ENCODE data around the gene NPAS3. TPM values are rescaled to one million over a fixed set of nuclear protein-coding genes. Genes with fewer than 3 reads are reported as not detected.

Gene NPAS3
- total and polyA plus RNA-seq, 4 donors: 0.07 to 0.09 (median 0.08) TPM; not detected in 1

- no peak for DNase-seq (ENCODE audit: low spot score)
- no peaks in the 10 kb centered on the region for H3K36me3 ChIP-seq (ENCODE audit: control insufficient read depth in 4 of 4, insufficient read depth in 3 of 4, low read depth in 1 of 4, low read length in 3 of 4)
- H3K27me3 ChIP-seq (ENCODE audit: control insufficient read depth in 4 of 4, insufficient read depth in 4 of 4, low read length in 3 of 4): peaks cover 0 to 3% (median 0%) of the 10 kb centered on the region in 4 donors
- no peaks in the 10 kb centered on the region for H3K9me3 ChIP-seq (ENCODE audit: control insufficient read depth in 4 of 4, low read length in 3 of 4)
- H3K4me1 ChIP-seq (ENCODE audit: control insufficient read depth in 4 of 4, insufficient read depth in 4 of 4, low read length in 3 of 4): no peaks in the 10 kb centered on the region
- no peak overlapping the region for H3K9ac ChIP-seq (ENCODE audit: low read depth in 1 of 2, low read length in 2 of 2)
- no peak overlapping the region for H3K4me3 ChIP-seq (ENCODE audit: low read depth in 1 of 3, low read length in 3 of 3)
- TF ChIP-seq, protein P1, sequence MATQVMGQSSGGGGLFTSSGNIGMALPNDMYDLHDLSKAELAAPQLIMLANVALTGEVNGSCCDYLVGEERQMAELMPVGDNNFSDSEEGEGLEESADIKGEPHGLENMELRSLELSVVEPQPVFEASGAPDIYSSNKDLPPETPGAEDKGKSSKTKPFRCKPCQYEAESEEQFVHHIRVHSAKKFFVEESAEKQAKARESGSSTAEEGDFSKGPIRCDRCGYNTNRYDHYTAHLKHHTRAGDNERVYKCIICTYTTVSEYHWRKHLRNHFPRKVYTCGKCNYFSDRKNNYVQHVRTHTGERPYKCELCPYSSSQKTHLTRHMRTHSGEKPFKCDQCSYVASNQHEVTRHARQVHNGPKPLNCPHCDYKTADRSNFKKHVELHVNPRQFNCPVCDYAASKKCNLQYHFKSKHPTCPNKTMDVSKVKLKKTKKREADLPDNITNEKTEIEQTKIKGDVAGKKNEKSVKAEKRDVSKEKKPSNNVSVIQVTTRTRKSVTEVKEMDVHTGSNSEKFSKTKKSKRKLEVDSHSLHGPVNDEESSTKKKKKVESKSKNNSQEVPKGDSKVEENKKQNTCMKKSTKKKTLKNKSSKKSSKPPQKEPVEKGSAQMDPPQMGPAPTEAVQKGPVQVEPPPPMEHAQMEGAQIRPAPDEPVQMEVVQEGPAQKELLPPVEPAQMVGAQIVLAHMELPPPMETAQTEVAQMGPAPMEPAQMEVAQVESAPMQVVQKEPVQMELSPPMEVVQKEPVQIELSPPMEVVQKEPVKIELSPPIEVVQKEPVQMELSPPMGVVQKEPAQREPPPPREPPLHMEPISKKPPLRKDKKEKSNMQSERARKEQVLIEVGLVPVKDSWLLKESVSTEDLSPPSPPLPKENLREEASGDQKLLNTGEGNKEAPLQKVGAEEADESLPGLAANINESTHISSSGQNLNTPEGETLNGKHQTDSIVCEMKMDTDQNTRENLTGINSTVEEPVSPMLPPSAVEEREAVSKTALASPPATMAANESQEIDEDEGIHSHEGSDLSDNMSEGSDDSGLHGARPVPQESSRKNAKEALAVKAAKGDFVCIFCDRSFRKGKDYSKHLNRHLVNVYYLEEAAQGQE (IDR thresholded peaks at IDR 0.05): no peak
- TF ChIP-seq JUND (IDR thresholded peaks at IDR 0.05) (no peak), RAD21 (IDR thresholded peaks at IDR 0.05) (no peak), EGR1 (IDR thresholded peaks at IDR 0.05; ENCODE audit: low read depth in 2 of 2) (no peak), RXRA (IDR thresholded peaks at IDR 0.05) (no peak), TAF1 (conservative IDR thresholded peaks at IDR 0.05) (no peak), MAX (IDR thresholded peaks at IDR 0.05) (no peak), CTCF (IDR thresholded peaks at IDR 0.05; ENCODE audit: low read depth, low read length, missing input control) (no peak), SP1 (IDR thresholded peaks at IDR 0.05) (no peak), GABPA (IDR thresholded peaks at IDR 0.05 in 1 of 2, conservative IDR thresholded peaks at IDR 0.05 in 1 of 2) (no peak), HNF4A (conservative IDR thresholded peaks at IDR 0.05) (no peak), HNF4G (IDR thresholded peaks at IDR 0.05) (no peak), FOXA2 (IDR thresholded peaks at IDR 0.05) (no peak), FOXA1 (IDR thresholded peaks at IDR 0.05) (no peak), NR2F2 (IDR thresholded peaks at IDR 0.05) (no peak), YY1 (IDR thresholded peaks at IDR 0.05) (no peak)
- TF ChIP-seq, protein P2, sequence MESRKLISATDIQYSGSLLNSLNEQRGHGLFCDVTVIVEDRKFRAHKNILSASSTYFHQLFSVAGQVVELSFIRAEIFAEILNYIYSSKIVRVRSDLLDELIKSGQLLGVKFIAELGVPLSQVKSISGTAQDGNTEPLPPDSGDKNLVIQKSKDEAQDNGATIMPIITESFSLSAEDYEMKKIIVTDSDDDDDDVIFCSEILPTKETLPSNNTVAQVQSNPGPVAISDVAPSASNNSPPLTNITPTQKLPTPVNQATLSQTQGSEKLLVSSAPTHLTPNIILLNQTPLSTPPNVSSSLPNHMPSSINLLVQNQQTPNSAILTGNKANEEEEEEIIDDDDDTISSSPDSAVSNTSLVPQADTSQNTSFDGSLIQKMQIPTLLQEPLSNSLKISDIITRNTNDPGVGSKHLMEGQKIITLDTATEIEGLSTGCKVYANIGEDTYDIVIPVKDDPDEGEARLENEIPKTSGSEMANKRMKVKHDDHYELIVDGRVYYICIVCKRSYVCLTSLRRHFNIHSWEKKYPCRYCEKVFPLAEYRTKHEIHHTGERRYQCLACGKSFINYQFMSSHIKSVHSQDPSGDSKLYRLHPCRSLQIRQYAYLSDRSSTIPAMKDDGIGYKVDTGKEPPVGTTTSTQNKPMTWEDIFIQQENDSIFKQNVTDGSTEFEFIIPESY (IDR thresholded peaks at IDR 0.05): no peak
- TF ChIP-seq, protein P3, sequence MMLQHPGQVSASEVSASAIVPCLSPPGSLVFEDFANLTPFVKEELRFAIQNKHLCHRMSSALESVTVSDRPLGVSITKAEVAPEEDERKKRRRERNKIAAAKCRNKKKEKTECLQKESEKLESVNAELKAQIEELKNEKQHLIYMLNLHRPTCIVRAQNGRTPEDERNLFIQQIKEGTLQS (IDR thresholded peaks at IDR 0.05): no peak
- 70% methylated on average over 3 of the region's 3 CpGs for WGBS
- H3K27ac ChIP-seq (ENCODE audit: low read depth in 1 of 2, low read length in 2 of 2): no peak overlapping the region
These were observed 630.4 kb downstream of the NPAS3 start for GRCh38 chr14:33568935-33569579.

Measured in liver (tissue), 9 donors.